ENCODE data around the gene SWT1. TPM values are rescaled to one million over a fixed set of nuclear protein-coding genes. Genes with fewer than 3 reads are reported as not detected.

Gene SWT1
- total and polyA plus RNA-seq, 2 of the 13 experiments (the other 11 are each of a cell fraction or from before 2014, with no cell fraction given) = 1.7 to 2.5 TPM

DNA sequence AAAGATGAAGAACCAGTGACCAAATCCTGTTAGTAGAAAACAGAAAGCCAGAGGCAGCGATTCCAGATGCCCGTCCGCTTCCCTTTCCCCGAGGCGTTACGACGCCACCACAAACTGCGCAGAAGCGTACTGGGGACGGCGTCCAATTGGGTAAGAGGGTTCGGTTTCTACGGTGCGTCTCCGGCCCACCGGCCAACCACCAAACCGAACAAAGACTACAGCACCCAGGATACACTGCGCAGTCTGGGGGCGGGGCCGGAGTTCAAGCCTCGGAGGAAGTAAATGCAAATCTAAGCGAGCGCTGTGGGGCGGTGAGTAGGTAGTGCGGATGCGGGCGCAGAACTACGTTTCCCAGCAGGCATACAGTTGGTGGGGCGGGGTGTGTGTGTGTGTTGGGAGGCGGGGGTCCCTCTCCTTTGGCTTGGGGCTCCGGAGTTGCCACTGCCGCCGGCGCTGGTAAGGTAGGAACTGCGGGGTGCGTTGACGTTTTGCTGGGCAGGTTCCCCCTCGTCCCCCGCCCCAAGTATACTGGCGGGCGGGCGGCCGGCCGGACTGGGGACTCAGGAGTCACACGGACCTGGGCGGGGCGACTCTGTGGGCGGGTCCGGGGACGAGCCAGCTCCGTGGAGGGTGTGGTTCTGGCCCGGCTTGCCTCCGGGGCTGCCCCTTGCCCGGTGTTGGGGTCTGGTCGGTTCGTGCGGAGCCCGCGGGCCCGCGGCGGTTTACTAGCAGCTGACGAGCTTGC, at the start of gene SWT1, which contains the start of gene TRMT1L (continued):
- TF ChIP-seq, protein P1, sequence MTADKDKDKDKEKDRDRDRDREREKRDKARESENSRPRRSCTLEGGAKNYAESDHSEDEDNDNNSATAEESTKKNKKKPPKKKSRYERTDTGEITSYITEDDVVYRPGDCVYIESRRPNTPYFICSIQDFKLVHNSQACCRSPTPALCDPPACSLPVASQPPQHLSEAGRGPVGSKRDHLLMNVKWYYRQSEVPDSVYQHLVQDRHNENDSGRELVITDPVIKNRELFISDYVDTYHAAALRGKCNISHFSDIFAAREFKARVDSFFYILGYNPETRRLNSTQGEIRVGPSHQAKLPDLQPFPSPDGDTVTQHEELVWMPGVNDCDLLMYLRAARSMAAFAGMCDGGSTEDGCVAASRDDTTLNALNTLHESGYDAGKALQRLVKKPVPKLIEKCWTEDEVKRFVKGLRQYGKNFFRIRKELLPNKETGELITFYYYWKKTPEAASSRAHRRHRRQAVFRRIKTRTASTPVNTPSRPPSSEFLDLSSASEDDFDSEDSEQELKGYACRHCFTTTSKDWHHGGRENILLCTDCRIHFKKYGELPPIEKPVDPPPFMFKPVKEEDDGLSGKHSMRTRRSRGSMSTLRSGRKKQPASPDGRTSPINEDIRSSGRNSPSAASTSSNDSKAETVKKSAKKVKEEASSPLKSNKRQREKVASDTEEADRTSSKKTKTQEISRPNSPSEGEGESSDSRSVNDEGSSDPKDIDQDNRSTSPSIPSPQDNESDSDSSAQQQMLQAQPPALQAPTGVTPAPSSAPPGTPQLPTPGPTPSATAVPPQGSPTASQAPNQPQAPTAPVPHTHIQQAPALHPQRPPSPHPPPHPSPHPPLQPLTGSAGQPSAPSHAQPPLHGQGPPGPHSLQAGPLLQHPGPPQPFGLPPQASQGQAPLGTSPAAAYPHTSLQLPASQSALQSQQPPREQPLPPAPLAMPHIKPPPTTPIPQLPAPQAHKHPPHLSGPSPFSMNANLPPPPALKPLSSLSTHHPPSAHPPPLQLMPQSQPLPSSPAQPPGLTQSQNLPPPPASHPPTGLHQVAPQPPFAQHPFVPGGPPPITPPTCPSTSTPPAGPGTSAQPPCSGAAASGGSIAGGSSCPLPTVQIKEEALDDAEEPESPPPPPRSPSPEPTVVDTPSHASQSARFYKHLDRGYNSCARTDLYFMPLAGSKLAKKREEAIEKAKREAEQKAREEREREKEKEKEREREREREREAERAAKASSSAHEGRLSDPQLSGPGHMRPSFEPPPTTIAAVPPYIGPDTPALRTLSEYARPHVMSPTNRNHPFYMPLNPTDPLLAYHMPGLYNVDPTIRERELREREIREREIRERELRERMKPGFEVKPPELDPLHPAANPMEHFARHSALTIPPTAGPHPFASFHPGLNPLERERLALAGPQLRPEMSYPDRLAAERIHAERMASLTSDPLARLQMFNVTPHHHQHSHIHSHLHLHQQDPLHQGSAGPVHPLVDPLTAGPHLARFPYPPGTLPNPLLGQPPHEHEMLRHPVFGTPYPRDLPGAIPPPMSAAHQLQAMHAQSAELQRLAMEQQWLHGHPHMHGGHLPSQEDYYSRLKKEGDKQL (CRISPR knock-in tag; IDR thresholded peaks at IDR 0.05; ENCODE audit: low read depth) = no peak
- no peak for TF ChIP-seq ZNF160 (CRISPR knock-in tag; IDR thresholded peaks at IDR 0.05)
- TF ChIP-seq KLF13 (CRISPR knock-in tag; IDR thresholded peaks at IDR 0.05) = no peak
- TF ChIP-seq, protein P2, sequence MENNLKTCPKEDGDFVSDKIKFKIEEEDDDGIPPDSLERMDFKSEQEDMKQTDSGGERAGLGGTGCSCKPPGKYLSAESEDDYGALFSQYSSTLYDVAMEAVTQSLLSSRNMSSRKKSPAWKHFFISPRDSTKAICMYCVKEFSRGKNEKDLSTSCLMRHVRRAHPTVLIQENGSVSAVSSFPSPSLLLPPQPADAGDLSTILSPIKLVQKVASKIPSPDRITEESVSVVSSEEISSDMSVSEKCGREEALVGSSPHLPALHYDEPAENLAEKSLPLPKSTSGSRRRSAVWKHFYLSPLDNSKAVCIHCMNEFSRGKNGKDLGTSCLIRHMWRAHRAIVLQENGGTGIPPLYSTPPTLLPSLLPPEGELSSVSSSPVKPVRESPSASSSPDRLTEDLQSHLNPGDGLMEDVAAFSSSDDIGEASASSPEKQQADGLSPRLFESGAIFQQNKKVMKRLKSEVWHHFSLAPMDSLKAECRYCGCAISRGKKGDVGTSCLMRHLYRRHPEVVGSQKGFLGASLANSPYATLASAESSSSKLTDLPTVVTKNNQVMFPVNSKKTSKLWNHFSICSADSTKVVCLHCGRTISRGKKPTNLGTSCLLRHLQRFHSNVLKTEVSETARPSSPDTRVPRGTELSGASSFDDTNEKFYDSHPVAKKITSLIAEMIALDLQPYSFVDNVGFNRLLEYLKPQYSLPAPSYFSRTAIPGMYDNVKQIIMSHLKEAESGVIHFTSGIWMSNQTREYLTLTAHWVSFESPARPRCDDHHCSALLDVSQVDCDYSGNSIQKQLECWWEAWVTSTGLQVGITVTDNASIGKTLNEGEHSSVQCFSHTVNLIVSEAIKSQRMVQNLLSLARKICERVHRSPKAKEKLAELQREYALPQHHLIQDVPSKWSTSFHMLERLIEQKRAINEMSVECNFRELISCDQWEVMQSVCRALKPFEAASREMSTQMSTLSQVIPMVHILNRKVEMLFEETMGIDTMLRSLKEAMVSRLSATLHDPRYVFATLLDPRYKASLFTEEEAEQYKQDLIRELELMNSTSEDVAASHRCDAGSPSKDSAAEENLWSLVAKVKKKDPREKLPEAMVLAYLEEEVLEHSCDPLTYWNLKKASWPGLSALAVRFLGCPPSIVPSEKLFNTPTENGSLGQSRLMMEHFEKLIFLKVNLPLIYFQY (CRISPR knock-in tag; IDR thresholded peaks at IDR 0.05; ENCODE audit: borderline replicate concordance) = peak; percentile 71; the same call in 1 of the 2 replicates
- TF ChIP-seq RORA (CRISPR knock-in tag; IDR thresholded peaks at IDR 0.05) = no peak
- TF ChIP-seq NFATC3 (CRISPR knock-in tag; IDR thresholded peaks at IDR 0.05) = no peak
- no peak for TF ChIP-seq NR3C1 (CRISPR knock-in tag; IDR thresholded peaks at IDR 0.05)
- no peak for TF ChIP-seq PHF20 (CRISPR knock-in tag; IDR thresholded peaks at IDR 0.05)
- TF ChIP-seq, protein P3, sequence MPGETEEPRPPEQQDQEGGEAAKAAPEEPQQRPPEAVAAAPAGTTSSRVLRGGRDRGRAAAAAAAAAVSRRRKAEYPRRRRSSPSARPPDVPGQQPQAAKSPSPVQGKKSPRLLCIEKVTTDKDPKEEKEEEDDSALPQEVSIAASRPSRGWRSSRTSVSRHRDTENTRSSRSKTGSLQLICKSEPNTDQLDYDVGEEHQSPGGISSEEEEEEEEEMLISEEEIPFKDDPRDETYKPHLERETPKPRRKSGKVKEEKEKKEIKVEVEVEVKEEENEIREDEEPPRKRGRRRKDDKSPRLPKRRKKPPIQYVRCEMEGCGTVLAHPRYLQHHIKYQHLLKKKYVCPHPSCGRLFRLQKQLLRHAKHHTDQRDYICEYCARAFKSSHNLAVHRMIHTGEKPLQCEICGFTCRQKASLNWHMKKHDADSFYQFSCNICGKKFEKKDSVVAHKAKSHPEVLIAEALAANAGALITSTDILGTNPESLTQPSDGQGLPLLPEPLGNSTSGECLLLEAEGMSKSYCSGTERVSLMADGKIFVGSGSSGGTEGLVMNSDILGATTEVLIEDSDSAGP (CRISPR knock-in tag; IDR thresholded peaks at IDR 0.05; ENCODE audit: borderline replicate concordance) = peak; percentile 55; the same call in 1 of the 2 replicates
- 0 out of 2 replicates have a peak, but pooled peaks have one; percentile 56 for TF ChIP-seq ZNF552 (CRISPR knock-in tag; IDR thresholded peaks at IDR 0.05; ENCODE audit: borderline replicate concordance)
- peak; percentile 46; the same call in 1 of the 2 replicates for TF ChIP-seq PITX1 (CRISPR knock-in tag; IDR thresholded peaks at IDR 0.05)
- TF ChIP-seq NRL (CRISPR knock-in tag; IDR thresholded peaks at IDR 0.05; ENCODE audit: borderline replicate concordance) = no peak
- TF ChIP-seq, protein P4, sequence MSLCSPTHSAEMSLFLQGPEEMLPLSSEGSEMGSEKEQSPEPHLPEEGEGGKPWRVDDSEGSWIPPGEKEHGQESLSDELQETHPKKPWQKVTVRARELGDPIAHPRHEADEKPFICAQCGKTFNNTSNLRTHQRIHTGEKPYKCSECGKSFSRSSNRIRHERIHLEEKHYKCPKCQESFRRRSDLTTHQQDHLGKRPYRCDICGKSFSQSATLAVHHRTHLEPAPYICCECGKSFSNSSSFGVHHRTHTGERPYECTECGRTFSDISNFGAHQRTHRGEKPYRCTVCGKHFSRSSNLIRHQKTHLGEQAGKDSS (CRISPR knock-in tag; IDR thresholded peaks at IDR 0.05; ENCODE audit: borderline replicate concordance, low read depth) = peak; percentile 50; the same call in 1 of the 2 replicates
- 0 out of 2 replicates have a peak, but pooled peaks have one; percentile 44 for TF ChIP-seq SPEN (CRISPR knock-in tag; IDR thresholded peaks at IDR 0.05; ENCODE audit: low read depth)
- TF ChIP-seq U2AF2 (IDR thresholded peaks at IDR 0.05; ENCODE audit: low read depth, low read length) = no peak
- no peak for TF ChIP-seq ZNF570 (CRISPR knock-in tag; IDR thresholded peaks at IDR 0.05; ENCODE audit: borderline replicate concordance)

Data from HepG2 (cell line).